ENCODE data around the gene C9orf152.
"Not testable (repeated sequence)": the region's sequence is repeated elsewhere in the genome, so short reads cannot be mapped to it uniquely, and the experiment has no call there.

The C9orf152 gene

GRCh38 chr9:110208031-110208430, at the start of gene C9orf152:
TSS of gene C9orf152 (minus strand) at chr9:110208159. CDS start at chr9:110207579, 580 bp downstream.
- DNase-seq = no peak

- no peak for DNase-seq
Measured at GRCh38 chr9:110257097-110257841, 49.3 kb upstream of the C9orf152 start.

GRCh38 chr9:110256380-110257096, 48.6 kb upstream of the C9orf152 start, which contains the start of gene TXN:
TSS of gene TXN (minus strand) at chr9:110256507. CDS start at chr9:110256435, 72 bp downstream.
- DNase-seq = peak; percentile 95

- peak; percentile 74 for DNase-seq
Measured at GRCh38 chr9:110255463-110256379, 47.8 kb upstream of the C9orf152 start.

- DNase-seq = peak; percentile 72
Measured at GRCh38 chr9:110255034-110255462, 47.1 kb upstream of the C9orf152 start.

GRCh38 chr9:110254500-110254899, 46.5 kb upstream of the C9orf152 start:
- DNase-seq = no peak

GRCh38 chr9:110252509-110253139, 44.7 kb upstream of the C9orf152 start:
- DNase-seq = no peak

- DNase-seq = not testable (repeated sequence)
Measured at GRCh38 chr9:110251770-110252169, 43.8 kb upstream of the C9orf152 start.

- DNase-seq = no peak
Measured at GRCh38 chr9:110251212-110251611, 43.3 kb upstream of the C9orf152 start.

GRCh38 chr9:110249603-110250002, 41.6 kb upstream of the C9orf152 start:
- no peak for DNase-seq

- DNase-seq = no peak
Measured at GRCh38 chr9:110248361-110248760, 40.4 kb upstream of the C9orf152 start.

GRCh38 chr9:110246214-110246613, 38.3 kb upstream of the C9orf152 start:
- DNase-seq = no peak

GRCh38 chr9:110244616-110245015, 36.7 kb upstream of the C9orf152 start:
- DNase-seq = no peak

GRCh38 chr9:110241858-110242321, 33.9 kb upstream of the C9orf152 start:
- no peak for DNase-seq

GRCh38 chr9:110241260-110241857, 33.4 kb upstream of the C9orf152 start:
- no peak for DNase-seq

GRCh38 chr9:110240198-110240597, 32.2 kb upstream of the C9orf152 start:
- DNase-seq = no peak

GRCh38 chr9:110228321-110228720, 20.4 kb upstream of the C9orf152 start:
- no peak for DNase-seq

GRCh38 chr9:110224583-110224982, 16.6 kb upstream of the C9orf152 start:
- no peak for DNase-seq

- no peak for DNase-seq
Measured at GRCh38 chr9:110220809-110221208, 12.8 kb upstream of the C9orf152 start.

GRCh38 chr9:110217656-110218099, 9.7 kb upstream of the C9orf152 start:
- peak; percentile 58 for DNase-seq

GRCh38 chr9:110214586-110215355, 6.8 kb upstream of the C9orf152 start:
- DNase-seq = no peak
